Fibroblast of lung (primary cell): Measurements from ENCODE around the gene TMEM132C.

ENCODE experiments used
- EZH2 ChIP-seq: IDR thresholded peaks from 2 replicates; pipeline ENCODE4 v1.5.1; 2012; ENCODE audit warnings: low read length, control low read depth, mild to moderate bottlenecking; ENCODE audit errors: missing control alignments
- TF ChIP-seq, protein P1 (sequence below), 2 donors: IDR thresholded peaks in 1 of 2; conservative IDR thresholded peaks in 1 of 2; 1 replicate in 1 of 2; 2 replicates in 1 of 2; pipeline ENCODE4 v1.5.1; 2011 to 2012; ENCODE audit warnings: low read length in 2 of 2, control low read depth in 1 of 2, inconsistent platforms in 1 of 2, low read depth in 1 of 2, mild to moderate bottlenecking in 1 of 2

DNA sequence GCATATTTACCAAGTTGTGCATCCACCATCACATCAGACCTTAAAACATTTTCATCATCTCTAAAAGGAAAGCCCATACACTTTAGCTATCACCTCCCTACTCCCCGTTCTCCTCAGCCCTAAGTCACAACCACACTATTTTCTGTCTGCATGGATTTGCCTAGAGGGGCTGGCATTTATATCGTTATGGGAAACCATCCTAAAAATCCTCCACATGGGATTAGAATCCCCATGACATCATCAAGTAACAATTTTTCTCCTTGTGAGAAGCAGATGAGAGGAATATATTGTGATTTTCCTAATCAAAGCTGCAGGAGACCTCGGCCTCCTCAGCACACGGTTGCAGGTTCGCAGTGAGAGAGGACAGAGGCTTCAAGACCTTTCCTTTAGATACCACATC, 442.7 kb downstream of the TMEM132C start:
- TF ChIP-seq, protein P1, sequence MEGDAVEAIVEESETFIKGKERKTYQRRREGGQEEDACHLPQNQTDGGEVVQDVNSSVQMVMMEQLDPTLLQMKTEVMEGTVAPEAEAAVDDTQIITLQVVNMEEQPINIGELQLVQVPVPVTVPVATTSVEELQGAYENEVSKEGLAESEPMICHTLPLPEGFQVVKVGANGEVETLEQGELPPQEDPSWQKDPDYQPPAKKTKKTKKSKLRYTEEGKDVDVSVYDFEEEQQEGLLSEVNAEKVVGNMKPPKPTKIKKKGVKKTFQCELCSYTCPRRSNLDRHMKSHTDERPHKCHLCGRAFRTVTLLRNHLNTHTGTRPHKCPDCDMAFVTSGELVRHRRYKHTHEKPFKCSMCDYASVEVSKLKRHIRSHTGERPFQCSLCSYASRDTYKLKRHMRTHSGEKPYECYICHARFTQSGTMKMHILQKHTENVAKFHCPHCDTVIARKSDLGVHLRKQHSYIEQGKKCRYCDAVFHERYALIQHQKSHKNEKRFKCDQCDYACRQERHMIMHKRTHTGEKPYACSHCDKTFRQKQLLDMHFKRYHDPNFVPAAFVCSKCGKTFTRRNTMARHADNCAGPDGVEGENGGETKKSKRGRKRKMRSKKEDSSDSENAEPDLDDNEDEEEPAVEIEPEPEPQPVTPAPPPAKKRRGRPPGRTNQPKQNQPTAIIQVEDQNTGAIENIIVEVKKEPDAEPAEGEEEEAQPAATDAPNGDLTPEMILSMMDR (conservative IDR thresholded peaks at IDR 0.05 in 1 of 2, IDR thresholded peaks at IDR 0.05 in 1 of 2; ENCODE audit: low read depth in 1 of 2, low read length in 2 of 2), result no peak
- no peak for TF ChIP-seq EZH2
